OCI-LY7 (cell line): ENCODE measurements around the gene CHCHD6. TPM values are rescaled to one million over a fixed set of nuclear protein-coding genes. Genes with fewer than 3 reads are reported as not detected.

Experiments
- BruUV-seq: library from RNA; stranded (reverse); fragments of 400-500 nt; replicated peaks from 2 replicates; lab custom pipeline; 2021; lab: Mats Ljungman, UMichigan
- CTCF ChIA-PET: fragments of 300-600 bp; sonication (Branson Sonifier 250); formaldehyde crosslinking; loops from one replicate; lab custom pipeline; 2022; ENCODE audit warnings: antibody characterized with exemption; ENCODE audit not compliant: unreplicated experiment; lab: Charles Lee
- POLR2A ChIA-PET: fragments of 300-600 bp; sonication (Branson Sonifier 250); formaldehyde crosslinking; loops from one replicate; lab custom pipeline; 2022; ENCODE audit warnings: antibody characterized with exemption; lab: Charles Lee
- DNase-seq: peaks from one replicate; pipeline ENCODE4 v3.0.0-alpha.2; 2015; ENCODE audit warnings: low spot score
- H2AFZ ChIP-seq: fragments of 200-600 bp; sonication (generic), shearing (Covaris generic); 2 replicates; pipeline ENCODE4 v1.6.1; 2014; ENCODE audit warnings: mild to moderate bottlenecking, antibody characterized with exemption, low read length, moderate library complexity
- H3K27ac ChIP-seq: fragments of 200-600 bp; sonication (generic); 2 replicates; pipeline ENCODE4 v1.5.1; 2014; ENCODE audit warnings: mixed run types, low read depth, mild to moderate bottlenecking, moderate library complexity, low read length, inconsistent platforms; ENCODE audit not compliant: poor library complexity, severe bottlenecking
- H3K36me3 ChIP-seq: fragments of 200-600 bp; sonication (generic); 2 replicates; pipeline ENCODE4 v1.6.1; 2014; ENCODE audit warnings: mild to moderate bottlenecking, antibody characterized with exemption, low read length, moderate library complexity, mixed read lengths; ENCODE audit not compliant: insufficient read depth
- H3K4me1 ChIP-seq: fragments of 200-600 bp; sonication (generic); 2 replicates; pipeline ENCODE4 v1.5.1; 2014; ENCODE audit warnings: mild to moderate bottlenecking, low read length; ENCODE audit not compliant: insufficient read depth, poor library complexity, severe bottlenecking
- H3K4me2 ChIP-seq: fragments of 200-600 bp; sonication (generic); 2 replicates; pipeline ENCODE4 v1.6.1; 2014; ENCODE audit warnings: mild to moderate bottlenecking, low read length
- H3K4me3 ChIP-seq: fragments of 200-600 bp; sonication (generic); 2 replicates; pipeline ENCODE4 v1.5.1; 2014; ENCODE audit warnings: mild to moderate bottlenecking, low read depth, low read length; ENCODE audit not compliant: poor library complexity, severe bottlenecking
- H3K79me2 ChIP-seq: fragments of 200-600 bp; sonication (generic); 2 replicates; pipeline ENCODE4 v1.6.1; 2016; ENCODE audit warnings: low read depth, mild to moderate bottlenecking, low read length, moderate library complexity, mixed read lengths; ENCODE audit not compliant: insufficient read depth
- H3K9me2 ChIP-seq: fragments of 200-600 bp; sonication (generic); 2 replicates; pipeline ENCODE4 v1.6.1; 2016; ENCODE audit warnings: mild to moderate bottlenecking, low read length, mixed read lengths; ENCODE audit not compliant: insufficient read depth
- H3K9me3 ChIP-seq: fragments of 200-600 bp; sonication (generic); 2 replicates; pipeline ENCODE4 v1.6.1; 2014; ENCODE audit warnings: mild to moderate bottlenecking, mixed run types, low read length, mixed read lengths
- H4K20me1 ChIP-seq: fragments of 200-600 bp; sonication (generic); 2 replicates; pipeline ENCODE4 v1.6.1; 2014; ENCODE audit warnings: mild to moderate bottlenecking, antibody characterized with exemption, low read length, moderate library complexity, mixed read lengths; ENCODE audit not compliant: insufficient read depth
- CTCF ChIP-seq: fragments of 200-600 bp; sonication (generic); conservative IDR thresholded peaks from 2 replicates; pipeline ENCODE4 v1.5.1; 2014; ENCODE audit warnings: mild to moderate bottlenecking, antibody characterized with exemption, low read length, moderate library complexity, mixed read lengths
- EZH2phosphoT487 ChIP-seq: fragments of 200-600 bp; sonication (generic); IDR thresholded peaks from 2 replicates; pipeline ENCODE4 v1.6.1; 2018; ENCODE audit warnings: low read depth, borderline replicate concordance, mild to moderate bottlenecking, mixed run types, antibody characterized with exemption, low read length, moderate library complexity, mixed read lengths
- intact Hi-C: fragments of 100-400 bp; cut with micrococcal nuclease; formaldehyde crosslinking; loops from one replicate; pipeline ENCODE4 v1.10.0; 2022; ENCODE audit not compliant: unreplicated experiment
- total RNA-seq, 2 experiments: library from RNA; depleted of rRNA in 1 of 2; stranded (reverse); fragments of >200 nt in 1 of 2; shearing (Covaris generic) in 1 of 2; gene quantifications; 2 replicates each; pipeline ENCODE4 v1.2.3, GENCODE V29; 2014 to 2022

CHCHD6 gene
- total RNA-seq, 2 experiments from 2014 or later: 14.7 to 21.2 TPM

- H2AFZ ChIP-seq: no peak overlapping the region
- H3K9me3 ChIP-seq: 0 out of 2 replicates have a peak, but pooled peaks cover 5% of the 10 kb centered on the region
- H3K79me2 ChIP-seq: no peaks in the 10 kb centered on the region
- ChIA-PET POLR2A (interaction anchor here (0.6 kb wide), 3 partner anchors 36 to 648 kb away, joined by 3 to 4 read pairs (median 3); no protein-coding TSS in a partner anchor), CTCF (no interaction called here)
- no peaks in the 10 kb centered on the region for H3K36me3 ChIP-seq
- no TSS peak for BruUV-seq
- no peaks in the 10 kb centered on the region for H3K4me1 ChIP-seq
- H3K9me2 ChIP-seq: no peaks in the 10 kb centered on the region
- no peak overlapping the region for H3K4me2 ChIP-seq
- intact Hi-C loops: no loop called here
- DNase-seq: no peak
- H4K20me1 ChIP-seq: no peaks in the 10 kb centered on the region
- H3K4me3 ChIP-seq: no peak overlapping the region
- H3K27ac ChIP-seq: no peak overlapping the region
- TF ChIP-seq EZH2phosphoT487: no peak
- TF ChIP-seq CTCF: no peak
These were observed 113.1 kb downstream of the CHCHD6 start for GRCh38 chr3:126816986-126817777.

GRCh38 chr3:126817781-126818180 is 113.7 kb downstream of the CHCHD6 start:
- BruUV-seq: no TSS peak
- no peaks in the 10 kb centered on the region for H3K79me2 ChIP-seq
- intact Hi-C loops: no loop called here

More at GRCh38 chr3:126817781-126818180, 113.7 kb downstream of the CHCHD6 start:
- TF ChIP-seq EZH2phosphoT487 (no peak), CTCF (no peak)
- DNase-seq: no peak
- Histone ChIP-seq H2AFZ (no peak overlapping the region), H3K4me2 (no peak overlapping the region), H3K9me3 (0 out of 2 replicates have a peak, but pooled peaks cover 6% of the 10 kb centered on the region), H3K27ac (no peak overlapping the region), H3K36me3 (no peaks in the 10 kb centered on the region), H3K9me2 (no peaks in the 10 kb centered on the region), H4K20me1 (no peaks in the 10 kb centered on the region), H3K4me3 (no peak overlapping the region), H3K4me1 (no peaks in the 10 kb centered on the region)
- ChIA-PET CTCF (no interaction called here), POLR2A (interaction anchor here (0.6 kb wide), 2 partner anchors 164 to 649 kb away, joined by 3 to 4 read pairs; no protein-coding TSS in a partner anchor)
